Smooth muscle cell (in vitro differentiated cells): Measurements from ENCODE around the gene ADGRD2. TPM values are rescaled to one million over a fixed set of nuclear protein-coding genes. Genes with fewer than 3 reads are reported as not detected.

ENCODE experiments used
- DNase-seq: peaks from one replicate; lab custom pipeline; 2025; ENCODE audit not compliant: unreplicated experiment; lab: John Stamatoyannopoulos, UW
- H2AFZ ChIP-seq: fragments of 200-600 bp; sonication (generic); 2 replicates; pipeline ENCODE4 v1.6.0; 2016; ENCODE audit warnings: antibody characterized with exemption, low read depth, mild to moderate bottlenecking
- H3F3A ChIP-seq: fragments of 200-600 bp; sonication (generic); 2 replicates; pipeline ENCODE4 v1.6.0; 2017; ENCODE audit warnings: antibody characterized with exemption, low read depth
- H3K27ac ChIP-seq: fragments of 200-600 bp; sonication (generic); 2 replicates; pipeline ENCODE4 v1.5.1; 2016; ENCODE audit warnings: low read depth, mild to moderate bottlenecking
- H3K27me3 ChIP-seq: fragments of 200-600 bp; sonication (generic); 2 replicates; pipeline ENCODE4 v1.6.1; 2016; ENCODE audit warnings: low read depth, mild to moderate bottlenecking
- H3K36me3 ChIP-seq: fragments of 200-600 bp; sonication (generic); 2 replicates; pipeline ENCODE4 v1.5.1; 2016; ENCODE audit warnings: low read depth
- H3K4me1 ChIP-seq: fragments of 200-600 bp; sonication (generic); 2 replicates; pipeline ENCODE4 v1.5.1; 2016; ENCODE audit warnings: low read depth
- H3K4me2 ChIP-seq: fragments of 200-600 bp; sonication (generic); 2 replicates; pipeline ENCODE4 v1.6.0; 2016; ENCODE audit warnings: mild to moderate bottlenecking
- H3K4me3 ChIP-seq: fragments of 200-600 bp; sonication (generic); 2 replicates; pipeline ENCODE4 v1.5.1; 2016; ENCODE audit warnings: mild to moderate bottlenecking
- H3K79me2 ChIP-seq: fragments of 200-600 bp; sonication (generic); 2 replicates; pipeline ENCODE4 v1.6.0; 2016; ENCODE audit warnings: low read depth, mild to moderate bottlenecking
- H3K9ac ChIP-seq: fragments of 200-600 bp; sonication (generic); 2 replicates; pipeline ENCODE4 v1.6.0; 2016; ENCODE audit warnings: low read depth
- H3K9me3 ChIP-seq: fragments of 200-600 bp; sonication (generic); replicated peaks from 2 replicates; pipeline ENCODE4 v1.5.1; 2016; ENCODE audit warnings: low read depth
- H4K20me1 ChIP-seq: fragments of 200-600 bp; sonication (generic); 2 replicates; pipeline ENCODE4 v1.6.0; 2016; ENCODE audit warnings: low read depth
- CTCF ChIP-seq: fragments of 200-600 bp; sonication (generic); IDR thresholded peaks from 2 replicates; pipeline ENCODE4 v1.5.1; 2017; ENCODE audit warnings: borderline replicate concordance, mild to moderate bottlenecking, antibody characterized with exemption; ENCODE audit not compliant: insufficient read depth, poor library complexity, severe bottlenecking
- WGBS: methylation state at CpG from one replicate; pipeline ENCODE4 v1.1.7; 2016; ENCODE audit warnings: low lambda C conversion rate; 5-methylcytosine and 5-hydroxymethylcytosine counted together
- polyA plus RNA-seq: library from polyadenylated mRNA; unstranded; fragments of >200 nt; fragmentation: Nextera tagmentation; extraction: Ambion mirVana; gene quantifications from 2 replicates; pipeline ENCODE4 v1.2.1, GENCODE V29; 2016
- total RNA-seq: library from RNA; depleted of rRNA; stranded (reverse); fragments of >200 nt; gene quantifications from 2 replicates; pipeline ENCODE4 v1.2.3, GENCODE V29; 2014

The ADGRD2 gene
- total and polyA plus RNA-seq, 2 experiments from 2014 or later: not detected

GRCh38 chr9:124493218-124493617 is 43.0 kb downstream of the ADGRD2 start:
- H3K27me3 ChIP-seq: peaks cover 7% of the 10 kb centered on the region
- 95% methylated on average over 4 of the region's 4 CpGs for WGBS
- no peak for TF ChIP-seq CTCF
- H3K27ac ChIP-seq: no peak overlapping the region
- no peak overlapping the region for H3K4me2 ChIP-seq
- no peak overlapping the region for H3K4me3 ChIP-seq
- H3K9me3 ChIP-seq: no peaks in the 10 kb centered on the region
- H3F3A ChIP-seq: no peaks in the 10 kb centered on the region
- no peaks in the 10 kb centered on the region for H4K20me1 ChIP-seq
- H2AFZ ChIP-seq: no peak overlapping the region
- no peak overlapping the region for H3K9ac ChIP-seq
- H3K4me1 ChIP-seq: peaks cover 8% of the 10 kb centered on the region
- no peaks in the 10 kb centered on the region for H3K79me2 ChIP-seq
- no peaks in the 10 kb centered on the region for H3K36me3 ChIP-seq
- DNase-seq: no peak

- TF ChIP-seq CTCF: no peak
- no peak overlapping the region for H2AFZ ChIP-seq
- no peaks in the 10 kb centered on the region for H3K79me2 ChIP-seq
- H3K4me2 ChIP-seq: no peak overlapping the region
- no peak overlapping the region for H3K27ac ChIP-seq
- no peaks in the 10 kb centered on the region for H3F3A ChIP-seq
- H3K9me3 ChIP-seq: no peaks in the 10 kb centered on the region
- peaks cover 5% of the 10 kb centered on the region for H3K4me1 ChIP-seq
- H4K20me1 ChIP-seq: no peaks in the 10 kb centered on the region
- WGBS: 94% methylated on average over 18 of the region's 18 CpGs
- H3K36me3 ChIP-seq: no peaks in the 10 kb centered on the region
- peaks cover 3% of the 10 kb centered on the region for H3K27me3 ChIP-seq
- H3K9ac ChIP-seq: no peak overlapping the region
- no peak overlapping the region for H3K4me3 ChIP-seq
- DNase-seq: no peak
These were observed 43.7 kb downstream of the ADGRD2 start for GRCh38 chr9:124493794-124494479.

- Histone ChIP-seq H3K9ac (no peak overlapping the region), H3K27me3 (peaks cover 5% of the 10 kb centered on the region), H3K27ac (no peak overlapping the region)
These were observed 45.1 kb downstream of the ADGRD2 start for GRCh38 chr9:124495126-124496074.

More at GRCh38 chr9:124495126-124496074, 45.1 kb downstream of the ADGRD2 start:
- no peaks in the 10 kb centered on the region for H3K36me3 ChIP-seq
- H4K20me1 ChIP-seq: no peaks in the 10 kb centered on the region
- no peak overlapping the region for H3K4me2 ChIP-seq
- no peaks in the 10 kb centered on the region for H3K4me1 ChIP-seq
- no peaks in the 10 kb centered on the region for H3F3A ChIP-seq
- WGBS: 90% methylated on average over 31 of the region's 31 CpGs
- no peaks in the 10 kb centered on the region for H3K9me3 ChIP-seq
- H3K4me3 ChIP-seq: no peak overlapping the region
- no peaks in the 10 kb centered on the region for H3K79me2 ChIP-seq
- DNase-seq: no peak
- no peak for TF ChIP-seq CTCF
- no peak overlapping the region for H2AFZ ChIP-seq
